Kidney epithelial cell (primary cell): ENCODE measurements around the gene AIFM1. TPM values are rescaled to one million over a fixed set of nuclear protein-coding genes. Genes with fewer than 3 reads are reported as not detected.
"Not testable (repeated sequence)": the region's sequence is repeated elsewhere in the genome, so short reads cannot be mapped to it uniquely, and the experiment has no call there.

ENCODE experiments used
- DNase-seq: peaks from one replicate; pipeline ENCODE4 v3.0.0-alpha.2; 2010; ENCODE audit warnings: low read depth
- H3K27me3 ChIP-seq: 2 replicates; pipeline ENCODE4 v1.6.0; 2011; ENCODE audit warnings: low read length; ENCODE audit not compliant: control insufficient read depth, insufficient read depth
- H3K36me3 ChIP-seq: 2 replicates; pipeline ENCODE4 v1.5.1; 2011; ENCODE audit warnings: low read length; ENCODE audit not compliant: control insufficient read depth, insufficient read depth
- H3K4me3 ChIP-seq: 2 replicates; pipeline ENCODE4 v1.5.1; 2011; ENCODE audit warnings: low read depth, mild to moderate bottlenecking, control low read depth, low read length
- CTCF ChIP-seq: IDR thresholded peaks from 2 replicates; pipeline ENCODE4 v1.5.1; 2011; ENCODE audit warnings: mild to moderate bottlenecking, moderate library complexity, low read length, control low read depth, inconsistent platforms; ENCODE audit not compliant: insufficient read depth, poor library complexity, severe bottlenecking
- total RNA-seq: library from RNA; depleted of rRNA; stranded (reverse); fragments of >200 nt; gene quantifications from 2 replicates; pipeline ENCODE4 v1.2.3, GENCODE V29; 2015

The AIFM1 gene
- total RNA-seq, 1 donor from 2014 or later, result 27.2 TPM

- H3K4me3 ChIP-seq, result peak overlapping the region; percentile 12
- no peaks in the 10 kb centered on the region for H3K27me3 ChIP-seq
- no peak for TF ChIP-seq CTCF
- DNase-seq, result no peak
- H3K36me3 ChIP-seq, result no peaks in the 10 kb centered on the region
Observed at GRCh38 chrX:130120321-130120731, 45.3 kb downstream of the AIFM1 start.

- Histone ChIP-seq H3K36me3 (no peaks in the 10 kb centered on the region), H3K27me3 (no peaks in the 10 kb centered on the region), H3K4me3 (no peak overlapping the region)
- DNase-seq, result no peak
- no peak for TF ChIP-seq CTCF
Observed at GRCh38 chrX:130119312-130119898, 46.2 kb downstream of the AIFM1 start.

- no peak overlapping the region for H3K4me3 ChIP-seq
- H3K36me3 ChIP-seq, result no peaks in the 10 kb centered on the region
- no peaks in the 10 kb centered on the region for H3K27me3 ChIP-seq
- no peak for DNase-seq
- no peak for TF ChIP-seq CTCF
Observed at GRCh38 chrX:130118441-130119311, 47.0 kb downstream of the AIFM1 start.

GRCh38 chrX:130117166-130117565 lies 48.5 kb downstream of the AIFM1 start:
- no peak for TF ChIP-seq CTCF
- Histone ChIP-seq H3K4me3 (no peak overlapping the region), H3K27me3 (no peaks in the 10 kb centered on the region), H3K36me3 (no peaks in the 10 kb centered on the region)
- no peak for DNase-seq

GRCh38 chrX:130115119-130115885 lies 50.3 kb downstream of the AIFM1 start:
- not testable (repeated sequence) for H3K36me3 ChIP-seq, H3K4me3 ChIP-seq, DNase-seq, H3K27me3 ChIP-seq

GRCh38 chrX:130114141-130114588 lies 51.5 kb downstream of the AIFM1 start:
- no peaks in the 10 kb centered on the region for H3K27me3 ChIP-seq
- H3K4me3 ChIP-seq, result no peak overlapping the region
- no peaks in the 10 kb centered on the region for H3K36me3 ChIP-seq
- TF ChIP-seq CTCF, result no peak
- no peak for DNase-seq
